Measurements from ENCODE around the gene LAMC2.

Gene LAMC2

DNA sequence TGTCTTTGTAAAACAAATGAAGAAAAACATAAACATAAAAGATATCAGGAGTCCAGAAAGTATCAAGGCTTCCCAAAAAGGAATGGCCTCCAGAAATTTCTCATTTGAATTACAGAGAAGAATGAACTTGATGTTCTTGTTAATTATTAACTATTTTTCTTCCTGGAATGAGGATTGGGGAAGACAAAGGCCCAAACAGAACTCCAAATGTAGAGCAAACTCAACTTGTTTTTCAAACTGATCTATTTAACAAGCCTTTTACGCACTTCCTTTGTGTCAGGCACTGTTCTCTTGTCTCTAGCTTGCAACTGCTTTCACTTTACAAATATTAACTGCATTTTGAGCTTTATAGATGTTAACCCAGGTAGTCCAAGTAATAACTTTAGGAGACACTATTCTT is 45.5 kb downstream of the LAMC2 start:
- no peak for DNase-seq (ENCODE audit: low read depth)
- TF ChIP-seq, protein P1, sequence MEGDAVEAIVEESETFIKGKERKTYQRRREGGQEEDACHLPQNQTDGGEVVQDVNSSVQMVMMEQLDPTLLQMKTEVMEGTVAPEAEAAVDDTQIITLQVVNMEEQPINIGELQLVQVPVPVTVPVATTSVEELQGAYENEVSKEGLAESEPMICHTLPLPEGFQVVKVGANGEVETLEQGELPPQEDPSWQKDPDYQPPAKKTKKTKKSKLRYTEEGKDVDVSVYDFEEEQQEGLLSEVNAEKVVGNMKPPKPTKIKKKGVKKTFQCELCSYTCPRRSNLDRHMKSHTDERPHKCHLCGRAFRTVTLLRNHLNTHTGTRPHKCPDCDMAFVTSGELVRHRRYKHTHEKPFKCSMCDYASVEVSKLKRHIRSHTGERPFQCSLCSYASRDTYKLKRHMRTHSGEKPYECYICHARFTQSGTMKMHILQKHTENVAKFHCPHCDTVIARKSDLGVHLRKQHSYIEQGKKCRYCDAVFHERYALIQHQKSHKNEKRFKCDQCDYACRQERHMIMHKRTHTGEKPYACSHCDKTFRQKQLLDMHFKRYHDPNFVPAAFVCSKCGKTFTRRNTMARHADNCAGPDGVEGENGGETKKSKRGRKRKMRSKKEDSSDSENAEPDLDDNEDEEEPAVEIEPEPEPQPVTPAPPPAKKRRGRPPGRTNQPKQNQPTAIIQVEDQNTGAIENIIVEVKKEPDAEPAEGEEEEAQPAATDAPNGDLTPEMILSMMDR (conservative IDR thresholded peaks at IDR 0.05; ENCODE audit: control insufficient read depth, insufficient read depth, low read depth, low read length) = no peak
- H3K4me3 ChIP-seq (ENCODE audit: control insufficient read depth, low read depth, low read length) = no peak overlapping the region

DNA sequence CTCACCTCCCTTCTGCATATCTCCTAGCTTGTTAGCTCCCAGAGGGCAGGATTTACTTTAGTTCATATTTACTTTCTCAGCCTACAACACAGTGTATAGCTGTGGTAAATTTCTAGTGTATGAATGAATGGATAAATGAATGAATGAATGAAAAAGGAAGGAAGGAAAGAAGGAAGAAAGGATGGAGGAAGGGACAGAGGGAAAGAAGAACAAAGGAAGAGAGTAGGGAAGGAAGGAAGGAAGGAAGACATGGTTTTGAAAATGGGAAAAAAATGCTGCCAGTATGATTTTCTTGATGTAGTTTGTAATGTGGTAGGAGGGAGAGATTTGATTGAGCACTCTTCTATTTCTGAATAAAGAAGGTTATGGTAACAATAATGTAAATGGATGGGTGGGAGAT is 47.0 kb downstream of the LAMC2 start:
- no peak overlapping the region for H3K4me3 ChIP-seq (ENCODE audit: control insufficient read depth, low read depth, low read length)
- TF ChIP-seq, protein P1 (conservative IDR thresholded peaks at IDR 0.05; ENCODE audit: control insufficient read depth, insufficient read depth, low read depth, low read length) = no peak
- DNase-seq (ENCODE audit: low read depth) = no peak

DNA sequence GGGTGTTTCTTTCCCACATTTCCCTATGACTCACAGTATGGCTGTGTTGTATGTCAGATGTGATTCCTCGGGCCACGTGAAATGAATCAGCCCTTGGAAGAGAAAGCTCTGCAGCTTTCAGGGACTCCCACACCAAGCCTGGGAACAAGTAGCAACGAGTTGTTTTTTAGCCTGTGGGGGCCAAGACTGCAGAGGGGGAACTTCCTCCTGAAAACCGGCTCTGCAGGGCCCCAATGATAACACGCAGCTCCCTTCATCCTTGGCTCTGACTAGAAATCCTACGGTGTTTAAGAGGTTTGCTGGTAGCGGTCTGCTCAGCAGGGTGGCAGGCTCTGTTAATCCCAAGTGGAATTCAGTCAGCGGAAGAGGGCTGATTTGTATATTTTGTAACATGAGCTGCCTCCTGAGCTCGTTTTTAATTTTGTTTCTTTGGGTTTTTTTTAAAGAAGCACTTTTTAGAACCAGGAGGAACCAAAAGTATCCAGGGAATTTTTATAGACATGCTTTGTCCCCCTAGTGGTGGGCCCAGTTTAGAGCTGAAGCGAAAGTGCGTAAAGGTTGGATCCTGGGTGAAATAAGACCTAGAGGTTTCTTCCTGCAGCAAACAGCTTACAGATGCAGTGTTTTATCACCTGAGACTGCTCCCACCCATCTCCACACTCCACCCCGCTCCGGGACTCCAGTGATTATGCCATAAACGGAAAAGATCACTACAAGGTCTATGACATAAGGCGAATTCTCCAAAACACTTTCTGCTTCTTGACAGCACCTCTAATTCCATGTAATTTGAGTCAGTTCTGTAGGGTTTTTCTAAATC is 48.8 kb downstream of the LAMC2 start:
- peak; percentile 98 for DNase-seq (ENCODE audit: low read depth)
- TF ChIP-seq, protein P1 (conservative IDR thresholded peaks at IDR 0.05; ENCODE audit: control insufficient read depth, insufficient read depth, low read depth, low read length) = peak; percentile 91
- H3K4me3 ChIP-seq (ENCODE audit: control insufficient read depth, low read depth, low read length) = peak overlapping the region; percentile 44

DNA sequence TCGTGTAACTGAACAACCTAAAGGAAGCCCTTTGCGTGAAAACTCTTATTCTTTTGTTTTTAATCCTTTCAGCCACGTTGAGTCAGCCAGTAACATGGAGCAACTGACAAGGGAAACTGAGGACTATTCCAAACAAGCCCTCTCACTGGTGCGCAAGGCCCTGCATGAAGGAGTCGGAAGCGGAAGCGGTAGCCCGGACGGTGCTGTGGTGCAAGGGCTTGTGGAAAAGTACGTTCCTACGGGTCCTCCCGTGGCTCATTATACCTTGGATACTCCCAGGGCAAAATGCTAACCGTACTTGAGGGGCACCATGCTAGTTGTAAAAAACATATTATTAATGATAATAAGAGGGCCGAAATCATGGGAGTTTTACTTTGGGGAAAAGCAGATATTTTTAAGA is 49.4 kb downstream of the LAMC2 start:
- peak; percentile 31 for DNase-seq (ENCODE audit: low read depth)
- TF ChIP-seq, protein P1 (conservative IDR thresholded peaks at IDR 0.05; ENCODE audit: control insufficient read depth, insufficient read depth, low read depth, low read length) = no peak
- no peak overlapping the region for H3K4me3 ChIP-seq (ENCODE audit: control insufficient read depth, low read depth, low read length)

DNA sequence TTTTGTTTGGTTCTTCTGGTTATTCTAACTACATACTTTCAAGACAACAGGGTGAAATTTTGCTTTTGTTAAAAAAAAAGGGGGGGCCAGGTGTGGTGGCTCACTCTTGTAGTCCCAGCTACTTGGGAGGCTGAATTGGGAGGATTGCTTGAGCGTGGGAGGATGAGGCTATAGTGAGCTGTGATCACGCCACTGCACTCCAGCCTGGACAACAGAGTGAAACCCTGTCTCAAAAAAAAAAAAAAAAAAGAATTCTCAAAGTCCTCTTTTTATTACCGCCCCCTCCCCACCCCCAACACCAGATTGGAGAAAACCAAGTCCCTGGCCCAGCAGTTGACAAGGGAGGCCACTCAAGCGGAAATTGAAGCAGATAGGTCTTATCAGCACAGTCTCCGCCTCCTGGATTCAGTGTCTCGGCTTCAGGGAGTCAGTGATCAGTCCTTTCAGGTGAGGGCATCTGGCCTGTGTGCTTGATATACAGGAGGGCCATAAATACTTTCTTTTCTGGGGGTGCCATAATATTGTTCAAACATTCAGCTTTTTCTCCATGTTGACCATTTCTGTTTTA is 50.2 kb downstream of the LAMC2 start:
- DNase-seq (ENCODE audit: low read depth) = no peak

DNA sequence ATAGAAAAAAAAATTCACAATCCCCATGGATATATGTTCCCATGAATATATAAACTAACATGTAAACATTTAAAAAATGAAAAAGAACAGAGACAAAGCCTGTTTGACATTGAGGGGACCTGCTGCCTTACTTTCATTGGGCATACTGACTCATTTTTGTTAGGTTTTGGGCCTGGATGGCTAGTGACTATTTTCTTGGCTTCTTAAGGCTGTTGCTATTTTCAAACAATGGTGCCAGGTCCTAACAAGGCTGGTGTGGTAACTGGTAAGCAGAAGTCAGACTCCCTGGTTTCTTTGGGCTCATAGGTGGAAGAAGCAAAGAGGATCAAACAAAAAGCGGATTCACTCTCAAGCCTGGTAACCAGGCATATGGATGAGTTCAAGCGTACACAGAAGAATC is 51.0 kb downstream of the LAMC2 start:
- H3K4me3 ChIP-seq (ENCODE audit: control insufficient read depth, low read depth, low read length) = no peak overlapping the region
- TF ChIP-seq, protein P1 (conservative IDR thresholded peaks at IDR 0.05; ENCODE audit: control insufficient read depth, insufficient read depth, low read depth, low read length) = no peak
- DNase-seq (ENCODE audit: low read depth) = no peak

More for the DNA sequence above, 50.2 kb downstream of the LAMC2 start:
- TF ChIP-seq, protein P1 (conservative IDR thresholded peaks at IDR 0.05; ENCODE audit: control insufficient read depth, insufficient read depth, low read depth, low read length) = no peak
- no peak overlapping the region for H3K4me3 ChIP-seq (ENCODE audit: control insufficient read depth, low read depth, low read length)

Data from fibroblast of mammary gland (primary cell).